HG03378 (cell line): ENCODE results near the gene RHO.

Experiments used
- ATAC-seq: cut with Tn5 transposase; IDR thresholded peaks from one replicate; pipeline ENCODE4 v1.9.1; 2021; ENCODE audit warnings: mild to moderate bottlenecking, moderate library complexity; ENCODE audit not compliant: unreplicated experiment

RHO gene

DNA sequence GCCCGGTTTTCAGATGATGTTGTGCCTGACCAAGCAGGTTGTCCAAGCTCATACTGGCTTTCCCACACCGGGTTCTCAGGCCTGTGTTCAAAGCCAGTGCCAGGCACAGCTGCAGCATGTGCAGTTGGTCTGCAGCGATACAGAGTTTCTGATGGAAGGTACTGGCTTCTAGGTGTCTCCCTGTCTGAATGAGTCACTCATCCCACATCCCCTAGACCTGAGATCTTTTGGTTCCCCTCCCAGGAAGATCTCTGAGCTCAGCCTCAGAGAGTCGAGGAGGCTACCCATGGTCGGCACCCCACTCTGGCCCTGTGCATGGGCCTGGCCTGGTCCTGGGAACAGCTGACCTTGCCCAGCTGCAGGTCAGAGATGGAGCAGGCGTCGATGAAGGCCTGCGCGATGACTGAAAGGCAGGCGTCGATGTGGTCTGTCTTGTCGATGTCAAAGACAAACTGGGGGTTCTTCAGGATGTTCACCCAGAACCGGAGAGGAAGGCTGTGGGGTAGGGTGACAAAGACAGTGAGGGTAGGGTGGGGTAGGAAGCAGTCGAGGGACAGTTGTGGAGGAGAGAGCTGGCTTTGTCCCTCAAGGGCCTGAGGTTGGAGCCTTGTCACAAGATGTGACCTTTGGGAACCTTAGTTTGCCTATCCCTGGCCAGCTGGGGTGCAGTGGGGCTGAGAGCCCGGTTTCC, 29.8 kb downstream of the RHO start:
- no peak for ATAC-seq

DNA sequence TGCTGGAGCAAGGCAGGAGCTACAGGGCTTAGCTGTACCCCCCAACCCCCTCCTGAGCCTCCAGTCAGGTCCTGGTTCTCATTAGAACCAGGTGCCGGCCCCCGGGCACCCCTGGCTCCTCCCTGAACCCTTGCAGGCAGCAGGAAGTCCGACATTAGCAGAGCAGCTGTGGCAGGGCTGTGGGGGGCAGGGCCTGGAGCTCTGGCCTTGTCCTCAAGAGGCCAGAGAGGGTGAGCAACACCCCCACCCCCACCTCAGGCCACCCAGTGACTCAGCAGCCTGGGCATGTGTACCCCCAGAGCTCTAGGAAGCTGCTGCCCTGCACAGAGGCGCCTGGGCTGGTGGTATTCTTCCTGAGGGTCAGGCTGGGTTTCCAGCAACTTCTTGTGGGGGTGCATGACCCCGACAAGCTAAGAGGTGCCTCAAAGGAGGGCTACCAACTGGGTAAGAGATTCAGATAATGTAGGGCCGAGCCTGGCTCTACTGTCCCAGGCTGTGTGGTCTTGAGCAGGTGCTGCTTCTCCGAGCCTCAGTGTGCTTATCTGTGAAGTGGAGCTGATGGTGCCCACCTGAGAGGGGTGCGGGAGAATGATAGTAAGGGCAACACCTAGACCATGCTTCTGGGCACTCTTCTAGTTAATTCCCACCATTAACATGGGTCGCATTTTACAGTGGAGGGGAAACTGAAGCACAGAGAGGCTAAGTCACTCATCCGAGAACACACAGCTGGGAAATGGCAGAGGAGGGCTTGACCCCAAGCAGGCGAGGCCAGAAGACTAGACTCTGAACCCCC, 30.5 kb downstream of the RHO start:
- no peak for ATAC-seq

DNA sequence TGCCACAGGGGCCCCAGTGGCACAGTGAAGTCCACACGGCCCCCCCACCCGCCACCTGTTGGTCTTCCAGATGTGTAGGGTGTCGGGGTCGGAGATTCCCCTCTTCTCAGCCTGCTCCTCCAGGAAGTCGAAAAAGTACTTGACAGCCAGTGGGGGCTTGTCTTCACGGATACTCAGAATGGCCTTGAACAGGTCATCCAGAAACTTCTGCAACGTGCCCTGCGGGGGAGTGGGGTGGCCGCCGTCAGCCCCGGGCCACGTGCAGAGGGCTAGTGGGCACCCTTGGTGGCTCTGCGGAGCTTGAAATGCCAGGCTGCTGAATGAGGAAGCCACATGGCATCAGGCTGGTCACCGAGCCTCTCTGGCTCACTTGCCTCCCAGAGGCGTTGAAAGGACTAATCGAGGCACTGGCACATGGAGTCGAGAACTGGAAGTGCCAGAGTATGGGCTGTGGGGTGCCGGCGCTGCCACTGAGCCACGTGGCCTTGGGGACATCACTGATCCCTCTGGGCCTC, 31.2 kb downstream of the RHO start:
- ATAC-seq = no peak

DNA sequence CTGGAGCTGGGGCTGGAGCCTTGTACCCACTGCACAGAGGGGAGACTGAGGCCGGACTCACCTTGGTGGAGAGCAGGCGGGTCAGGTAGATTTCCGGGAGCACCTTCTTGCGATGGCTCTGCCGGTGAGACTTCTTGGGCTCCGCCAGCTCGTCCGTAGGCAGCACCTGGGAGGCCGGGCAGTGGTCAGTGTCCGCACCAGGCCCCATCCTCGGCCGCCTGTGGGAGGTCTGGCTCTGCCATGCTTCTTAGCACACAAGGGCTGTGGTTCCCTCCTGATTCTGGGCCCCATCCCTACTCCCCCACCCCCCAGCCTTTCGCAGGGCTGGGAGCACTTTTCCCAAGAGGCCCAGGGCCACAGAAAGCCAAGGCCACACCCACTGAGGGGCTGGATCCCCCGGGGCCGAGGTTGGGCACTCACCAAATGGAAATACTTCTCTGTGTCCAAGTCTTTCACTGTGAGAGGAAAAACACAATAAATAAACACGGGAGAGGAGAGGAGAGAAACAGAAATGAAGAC, 31.9 kb downstream of the RHO start:
- ATAC-seq = no peak

DNA sequence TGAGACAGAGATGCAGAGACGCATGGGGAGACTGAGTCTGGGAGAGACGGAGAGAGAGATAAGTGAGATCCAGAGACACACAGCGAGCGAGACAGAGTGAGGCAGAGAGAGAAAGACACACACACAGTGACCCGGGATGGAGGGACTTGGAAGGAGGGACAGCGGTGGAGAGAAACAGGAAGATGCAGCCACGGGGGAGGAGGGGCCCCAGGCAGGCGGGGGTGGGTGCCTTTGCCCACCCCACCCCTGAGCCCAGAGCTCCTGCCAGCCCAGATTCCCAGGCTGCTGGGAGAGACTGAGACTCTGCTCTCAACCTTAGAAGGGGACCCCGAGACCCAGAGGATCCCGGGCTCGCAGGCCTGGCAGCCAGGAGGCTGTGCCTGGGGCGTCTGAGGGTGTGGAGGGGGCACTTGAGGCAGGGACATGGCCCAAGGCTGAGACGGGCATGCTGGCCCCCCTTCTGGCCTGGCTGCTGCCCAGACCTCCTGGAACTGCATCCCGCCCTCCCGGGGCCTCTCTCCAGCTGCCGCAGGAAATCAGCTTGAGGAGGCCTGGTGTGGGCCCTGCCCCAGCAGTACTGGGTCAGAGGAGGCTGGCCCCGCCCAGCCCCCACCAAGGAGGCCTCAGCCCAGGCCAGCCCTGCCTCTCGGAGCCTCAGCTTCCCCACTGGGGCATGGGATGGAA, 32.6 kb downstream of the RHO start:
- no peak for ATAC-seq

DNA sequence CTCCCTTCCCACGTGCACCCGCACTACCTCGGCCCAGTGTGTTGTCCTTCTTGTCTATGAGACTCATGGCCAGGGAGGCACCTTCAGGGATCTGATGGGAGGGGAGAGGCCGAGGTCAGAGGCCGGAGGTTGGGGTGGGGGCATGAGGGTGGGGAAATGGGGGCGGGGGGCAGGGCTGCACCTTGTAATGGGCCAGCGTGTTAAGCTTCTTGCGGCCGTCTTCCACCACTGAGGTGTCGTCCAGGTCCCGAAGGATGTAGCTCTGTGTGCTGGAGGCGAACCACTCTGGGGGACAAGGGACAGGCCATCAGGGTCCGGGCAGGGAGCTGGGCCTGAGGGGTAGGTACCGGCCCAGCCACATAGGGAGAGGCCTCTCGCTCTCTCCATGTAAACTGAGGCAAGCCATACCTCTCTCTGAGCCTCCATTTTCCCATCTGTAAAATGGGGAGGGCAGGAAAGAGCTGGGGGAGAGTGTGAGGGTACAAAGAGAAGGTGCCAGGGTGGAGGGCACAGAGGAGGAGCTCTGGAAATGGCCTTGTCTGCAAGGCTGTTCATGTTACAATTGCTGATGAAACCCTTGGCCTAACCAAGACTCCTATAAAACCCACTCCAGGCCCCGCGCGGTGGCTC, 33.3 kb downstream of the RHO start:
- no peak for ATAC-seq

DNA sequence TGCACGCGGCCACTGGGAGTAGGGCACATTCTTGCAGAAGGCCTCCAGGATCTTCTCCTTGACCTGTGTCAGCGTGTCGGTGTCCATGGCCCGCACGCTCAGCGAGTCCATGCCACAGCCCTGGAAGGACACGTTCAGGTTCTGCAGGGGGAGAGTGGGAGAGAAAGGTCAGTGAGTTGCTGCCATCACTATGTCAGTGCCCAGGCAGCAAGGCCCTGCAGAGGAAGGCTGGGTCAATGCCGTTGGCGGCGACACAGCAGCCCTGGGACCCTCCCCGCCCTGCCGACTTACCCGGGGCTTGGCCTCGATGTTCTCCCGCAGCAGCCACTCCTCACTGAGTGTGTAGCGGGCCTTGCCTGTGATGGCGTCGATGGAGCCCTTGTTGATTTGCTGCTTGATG, 34.4 kb downstream of the RHO start:
- no peak for ATAC-seq

DNA sequence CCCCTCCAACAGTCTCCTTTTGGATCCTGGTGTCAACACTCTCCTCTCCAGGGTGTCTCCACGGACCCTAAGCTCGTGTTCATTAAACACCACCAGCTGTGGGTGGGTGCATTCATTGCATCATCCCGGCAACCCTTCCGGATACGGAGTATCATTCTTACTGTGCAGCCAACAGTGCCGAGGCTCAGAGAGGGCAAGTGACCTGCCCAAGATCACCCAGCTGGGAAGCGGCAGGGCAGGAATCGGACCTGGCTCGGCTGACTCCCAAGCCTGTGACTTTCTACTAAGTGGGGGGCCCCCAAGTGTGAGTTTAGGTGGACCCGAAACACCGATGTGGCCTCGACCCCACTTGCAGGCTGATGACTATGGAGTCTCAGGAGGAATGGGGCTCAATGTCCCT, 34.9 kb downstream of the RHO start:
- ATAC-seq = no peak

DNA sequence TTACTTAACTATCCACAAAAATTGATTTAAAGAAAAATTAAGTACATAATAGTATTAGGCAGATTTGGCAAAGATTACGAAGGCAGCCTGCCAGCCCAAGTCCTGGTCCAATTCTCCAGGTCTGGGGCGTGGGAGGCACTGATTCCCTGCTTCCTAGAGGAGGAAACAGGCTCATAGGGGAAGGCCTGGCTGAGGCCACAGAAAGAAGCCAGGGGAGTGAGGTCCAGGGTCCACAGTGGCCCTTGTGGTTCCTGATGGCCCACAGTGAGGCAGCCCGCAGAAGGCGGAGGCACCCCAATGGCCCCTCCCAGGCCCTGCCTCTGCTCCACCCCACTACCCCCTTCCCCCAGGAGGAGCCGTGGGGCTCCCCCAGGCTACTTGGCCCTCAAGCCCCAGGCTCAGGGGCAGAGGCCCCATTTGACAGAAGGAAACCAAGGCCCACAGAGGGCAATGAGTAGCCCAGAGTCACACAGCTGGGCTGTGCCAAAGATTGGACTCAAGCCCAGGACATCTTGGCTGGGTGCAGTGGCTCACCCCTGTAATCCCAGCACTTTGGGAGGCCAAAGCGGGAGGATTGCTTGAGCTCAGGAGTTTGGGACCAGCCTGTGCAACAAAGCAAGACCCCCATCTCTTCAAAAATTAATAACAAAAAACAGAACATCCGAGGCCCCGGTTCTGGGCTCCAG, 35.6 kb downstream of the RHO start:
- no peak for ATAC-seq

DNA sequence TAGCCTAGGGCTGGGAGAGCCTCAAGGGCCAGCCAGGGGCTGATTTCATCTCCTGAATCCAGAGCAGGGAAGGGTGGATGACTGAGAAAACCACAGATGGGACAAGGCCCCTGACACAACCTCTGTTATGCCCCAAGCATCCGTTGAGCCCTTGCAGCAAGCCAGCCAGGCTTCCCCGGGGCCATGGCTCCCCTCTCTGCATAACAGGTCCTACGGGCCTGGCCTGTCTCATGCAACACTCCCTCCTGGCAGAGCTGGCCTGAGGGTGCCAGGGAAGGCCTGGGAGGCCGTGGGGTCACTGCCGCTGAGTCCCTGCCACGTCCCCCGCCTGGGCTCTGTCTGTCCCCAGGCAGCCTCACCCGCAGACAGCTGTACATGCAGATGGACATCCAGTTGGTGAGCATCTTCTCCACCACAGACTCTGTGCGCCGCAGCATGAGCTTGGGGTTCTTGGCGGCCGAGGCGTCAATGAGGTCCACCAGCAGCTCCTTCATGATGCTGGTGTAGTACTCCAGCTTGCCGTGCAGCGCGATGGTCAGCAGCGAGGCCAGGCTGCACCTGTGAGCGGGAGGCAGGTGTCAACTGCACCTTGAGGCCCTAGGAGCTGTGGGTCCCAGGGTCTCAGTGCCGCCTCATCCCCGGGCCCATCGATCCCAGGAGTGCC, 36.7 kb downstream of the RHO start:
- ATAC-seq = no peak

DNA sequence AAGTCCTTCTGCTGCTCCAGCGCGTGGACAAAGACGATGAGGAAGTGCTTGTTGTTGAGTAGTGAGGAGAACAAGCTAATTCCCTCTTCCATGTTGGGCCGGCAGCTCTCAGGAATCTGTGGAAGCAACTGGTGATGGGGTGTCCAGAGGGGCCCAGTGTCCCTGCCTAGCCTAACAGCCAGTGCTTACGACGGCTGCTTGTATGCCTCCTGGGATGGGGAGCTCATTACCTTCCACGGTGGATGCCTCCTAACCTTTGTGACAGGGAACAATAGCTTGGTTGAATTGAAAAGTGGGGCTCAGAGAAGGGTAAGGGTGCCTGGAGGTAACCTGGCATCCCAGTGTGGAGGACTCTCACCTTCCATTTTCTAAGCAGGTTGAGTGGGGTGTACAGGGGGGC, 37.5 kb downstream of the RHO start:
- no peak for ATAC-seq

DNA sequence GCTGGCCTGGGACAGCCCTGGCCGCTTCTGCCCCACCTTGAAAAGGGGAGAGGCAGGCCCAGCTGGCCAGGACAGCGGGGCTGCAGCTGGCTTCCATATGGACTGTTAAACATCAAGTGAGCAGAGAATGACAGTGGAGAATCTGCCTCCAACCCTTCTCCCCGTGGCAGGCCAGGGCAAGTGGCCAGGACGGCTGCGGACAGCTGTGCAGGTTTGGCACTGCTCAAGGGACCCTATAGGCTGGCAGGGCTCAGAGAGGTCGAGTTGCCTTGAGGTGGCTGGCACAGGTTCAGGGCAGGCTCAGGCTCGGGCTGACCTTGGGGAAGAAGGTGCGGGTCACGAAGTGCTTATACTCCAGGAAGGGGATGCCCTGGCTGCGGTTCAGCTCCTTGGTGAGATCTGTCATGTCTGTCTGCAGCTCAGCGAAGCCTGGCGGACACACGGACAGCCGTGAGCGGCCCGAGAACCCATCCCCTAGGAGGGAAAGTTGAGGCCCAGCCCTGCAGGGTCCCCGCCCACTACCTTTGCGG, 38.8 kb downstream of the RHO start:
- no peak for ATAC-seq

DNA sequence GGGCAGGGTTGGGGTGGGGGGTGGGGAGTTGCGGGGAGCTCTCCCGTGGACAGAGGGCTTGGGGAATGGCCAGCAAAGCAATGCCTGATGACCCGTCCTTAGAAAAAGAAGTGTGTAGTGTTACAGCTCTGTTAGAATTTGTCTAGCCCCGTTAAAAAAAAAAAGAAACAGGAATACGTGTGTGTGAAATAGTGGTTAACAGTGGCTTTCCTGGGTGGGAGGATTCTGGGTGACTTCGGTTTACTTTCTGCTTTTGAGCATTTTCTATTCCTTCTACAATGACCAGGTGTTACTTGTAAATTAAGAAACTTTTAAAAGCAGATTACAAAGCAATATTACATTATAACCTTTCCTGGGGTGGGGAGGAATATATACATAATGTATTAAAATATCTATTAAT, 39.5 kb downstream of the RHO start:
- ATAC-seq = no peak

DNA sequence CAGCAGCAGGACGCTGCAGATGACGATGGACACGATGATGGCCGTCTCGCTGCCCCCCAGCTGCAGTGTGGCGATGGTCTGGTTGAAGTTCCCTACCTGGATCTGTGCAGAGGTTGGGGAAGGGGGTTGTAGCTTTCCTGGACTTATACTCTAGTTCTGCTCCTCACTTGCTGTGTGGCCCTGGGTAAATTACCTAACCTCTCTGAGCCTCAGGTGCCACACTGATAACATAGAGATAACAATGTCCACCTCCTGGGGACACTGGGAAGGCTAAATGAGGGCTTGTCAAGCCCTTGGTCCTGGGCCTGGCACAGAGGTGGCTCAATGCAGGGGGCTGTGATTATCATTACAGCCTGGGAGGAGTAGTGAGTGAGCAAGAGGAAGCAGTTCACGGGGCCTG, 41.4 kb downstream of the RHO start:
- ATAC-seq = no peak

DNA sequence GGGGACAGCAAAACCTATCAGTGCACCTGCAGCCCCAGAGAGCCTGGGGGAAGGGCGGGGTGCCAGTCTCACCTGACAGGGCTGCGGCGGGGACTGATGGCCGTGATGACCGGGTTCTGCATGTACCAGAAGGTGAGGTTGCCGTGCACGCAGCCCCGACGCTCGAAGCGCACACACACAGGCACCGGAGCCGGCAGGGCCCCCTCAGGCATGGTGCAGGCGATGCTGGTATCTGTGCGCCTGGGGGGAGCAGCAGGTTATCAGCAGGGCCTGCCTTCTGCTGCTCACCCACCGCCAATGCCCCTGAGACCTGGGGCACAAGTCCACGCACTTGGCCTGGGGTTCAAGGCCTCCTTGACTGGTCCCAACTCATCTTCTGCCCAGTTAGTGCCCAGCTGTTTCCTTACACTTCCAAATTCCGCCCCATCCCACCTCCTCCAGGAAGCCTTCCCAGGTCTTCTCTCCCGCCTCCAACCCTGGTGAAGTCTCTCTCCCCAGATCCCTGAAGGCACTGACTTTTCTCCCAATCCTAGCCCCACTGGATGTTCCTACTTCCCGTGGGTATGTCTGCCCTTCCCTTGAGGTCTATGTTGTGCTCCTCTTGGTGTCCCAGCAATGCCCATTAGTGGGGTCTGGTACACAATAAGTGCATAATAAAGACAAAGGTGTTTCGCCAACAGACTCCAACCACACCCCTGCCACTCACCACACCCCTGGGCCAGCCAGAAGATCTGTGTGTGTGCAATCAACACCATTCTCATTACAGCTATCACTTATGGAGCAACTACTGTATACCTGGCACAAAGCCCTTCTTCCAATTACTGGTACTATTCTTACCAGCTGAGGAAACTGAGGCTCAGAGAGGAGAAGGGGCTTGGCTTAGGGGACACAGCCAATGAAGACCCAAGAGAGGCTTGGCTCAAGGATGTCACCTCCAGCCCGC, 43.4 kb downstream of the RHO start:
- ATAC-seq = no peak

DNA sequence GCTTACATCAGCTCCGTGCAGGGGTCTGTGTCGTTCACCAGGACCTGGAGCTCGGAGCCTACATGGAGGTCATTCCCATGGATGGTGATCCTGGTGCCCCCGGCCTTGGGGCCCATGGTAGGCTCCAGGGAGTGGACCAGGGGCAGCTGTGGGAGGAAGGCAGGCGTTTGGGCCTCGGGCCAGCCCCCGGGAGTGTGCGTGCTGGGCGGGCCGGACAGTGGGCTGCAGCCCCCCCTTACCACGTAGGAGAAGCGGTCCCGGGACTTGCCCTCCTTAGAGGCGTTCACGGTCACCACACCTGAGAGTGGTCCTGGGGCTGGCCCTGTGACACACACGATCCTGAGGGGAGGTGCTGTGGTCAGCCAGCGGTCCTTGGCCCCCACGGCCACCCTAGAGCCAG, 44.2 kb downstream of the RHO start:
- ATAC-seq = no peak

DNA sequence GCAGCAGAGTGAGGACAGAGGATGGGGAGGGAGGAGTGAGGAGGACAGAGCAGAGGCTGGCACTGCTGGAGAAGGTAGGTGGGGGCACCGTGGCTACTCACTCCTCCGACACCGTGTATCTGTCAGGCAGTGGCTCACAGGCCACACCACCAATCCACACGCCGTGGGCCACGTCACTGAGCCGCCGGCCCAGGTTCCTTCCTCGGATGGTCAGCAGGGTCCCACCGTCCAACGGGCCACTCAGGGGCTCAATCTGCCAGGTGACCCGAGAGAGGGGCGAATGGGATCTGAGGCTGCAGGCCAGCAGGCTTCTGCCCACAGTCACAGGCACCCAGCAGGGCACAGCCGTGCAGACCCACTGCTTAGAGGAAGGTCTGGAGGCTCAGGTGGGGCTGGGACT, 45.1 kb downstream of the RHO start:
- ATAC-seq = no peak

DNA sequence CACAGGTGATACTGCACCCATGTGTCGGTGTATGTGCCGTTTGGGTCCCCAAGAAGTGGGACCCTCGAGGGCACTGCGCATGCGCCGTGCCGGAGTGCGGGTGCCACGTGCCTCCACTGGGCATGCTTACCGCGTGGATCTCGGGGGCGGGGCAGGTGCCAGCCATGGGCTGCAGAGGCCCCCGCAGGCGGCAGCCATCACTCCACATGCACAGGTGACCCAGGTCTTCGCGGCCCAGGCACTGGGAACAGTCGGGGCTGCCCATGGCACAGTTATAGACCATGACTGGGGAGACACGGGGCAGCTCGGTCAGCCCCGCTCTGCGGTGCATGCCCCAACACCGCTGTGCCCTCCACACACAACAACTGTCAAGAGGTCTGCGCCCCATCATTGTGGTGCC, 45.8 kb downstream of the RHO start:
- no peak for ATAC-seq
